HepG2 (cell line): Measurements from ENCODE around the gene ADARB2. TPM values are rescaled to one million over a fixed set of nuclear protein-coding genes. Genes with fewer than 3 reads are reported as not detected.

Experiments
- ATAC-seq: fragments of 200-7000 bp; cut with Tn5 transposase; 3 replicates; pipeline ENCODE4 v1.9.1; 2020; ENCODE audit warnings: mild to moderate bottlenecking, moderate library complexity
- BruUV-seq: library from RNA; stranded (reverse); fragments of 400-500 nt; replicated peaks from 2 replicates; lab custom pipeline; 2021; lab: Mats Ljungman, UMichigan
- CTCF ChIA-PET: fragments of 300-600 bp; formaldehyde crosslinking; extraction: SDS; loops from one replicate; lab custom pipeline; 2021; ENCODE audit warnings: low total read pairs, inconsistent platforms, low intra/inter-chr PET ratio; lab: Yijun Ruan, JAX
- POLR2A ChIA-PET: fragments of 350-600 bp; sonication (Branson Sonifier 250); formaldehyde crosslinking; loops from one replicate; lab custom pipeline; 2020; ENCODE audit warnings: antibody characterized with exemption, inconsistent platforms; lab: Yijun Ruan, JAX
- DNase-seq: peaks from one replicate; pipeline ENCODE4 v3.0.0-alpha.2; 2015; ENCODE audit warnings: low spot score
- FAIRE-seq: peaks from 3 replicates; lab custom pipeline; 2011; peaks lifted over from hg19 to GRCh38; lab: Jason Lieb, UNC
- H2AFZ ChIP-seq: one replicate; pipeline ENCODE4 v1.6.1; 2011; ENCODE audit warnings: low read length, inconsistent platforms
- H3K27ac ChIP-seq: fragments of 300-600 bp; 3 replicates; pipeline ENCODE4 v1.8.0; 2011; ENCODE audit warnings: mixed run types, mild to moderate bottlenecking, mixed read lengths, low read length, inconsistent platforms; ENCODE audit not compliant: insufficient read depth; ENCODE audit errors: extremely low read length
- H3K27me3 ChIP-seq, 2 experiments: fragments of 200-600 bp in 1 of 2; 2 replicates in 1 of 2; 3 replicates in 1 of 2; pipeline versions ENCODE4 v1.6.0 to v1.8.0; 2011; ENCODE audit warnings: low read length in 2 of 2, mild to moderate bottlenecking in 2 of 2, moderate library complexity in 2 of 2, inconsistent platforms in 1 of 2; ENCODE audit not compliant: insufficient read depth in 2 of 2, control insufficient read depth in 1 of 2
- H3K36me3 ChIP-seq, 2 experiments: fragments of 200-600 bp in 1 of 2; replicated peaks in 1 of 2; 2 replicates in 1 of 2; 3 replicates in 1 of 2; pipeline versions ENCODE4 v1.5.1 to v1.8.0; 2011; ENCODE audit warnings: low read length in 2 of 2, inconsistent platforms in 1 of 2; ENCODE audit not compliant: insufficient read depth in 2 of 2, control insufficient read depth in 1 of 2
- H3K4me1 ChIP-seq: 2 replicates; pipeline ENCODE4 v1.5.1; 2012; ENCODE audit warnings: low read length, inconsistent platforms; ENCODE audit not compliant: insufficient read depth
- H3K4me2 ChIP-seq: 2 replicates; pipeline ENCODE4 v1.6.0; 2011; ENCODE audit warnings: low read depth, low read length, inconsistent platforms
- H3K4me3 ChIP-seq, 3 experiments: fragments of 200-600 bp in 1 of 3; sonication (generic), shearing (Covaris generic) in 1 of 3; replicated peaks in 1 of 3; 2 replicates each; pipeline ENCODE4 v1.5.1; 2011 to 2016; ENCODE audit warnings: low read length in 3 of 3, inconsistent platforms in 2 of 3, low read depth in 2 of 3, mild to moderate bottlenecking in 2 of 3, control low read depth in 1 of 3, mixed read lengths in 1 of 3; ENCODE audit not compliant: insufficient read depth in 1 of 3
- H3K79me2 ChIP-seq: one replicate; pipeline ENCODE4 v1.6.1; 2011; ENCODE audit warnings: low read length, inconsistent platforms; ENCODE audit not compliant: insufficient read depth
- H3K9ac ChIP-seq: 2 replicates; pipeline ENCODE4 v1.6.0; 2011; ENCODE audit warnings: mild to moderate bottlenecking, low read depth, low read length, inconsistent platforms; ENCODE audit not compliant: insufficient read depth
- H3K9me3 ChIP-seq: 2 replicates; pipeline ENCODE4 v1.5.1; 2012; ENCODE audit warnings: mild to moderate bottlenecking, low read length
- H4K20me1 ChIP-seq: 2 replicates; pipeline ENCODE4 v1.6.0; 2011; ENCODE audit warnings: inconsistent platforms, mild to moderate bottlenecking, low read length, moderate library complexity; ENCODE audit not compliant: insufficient read depth
- ARNTL ChIP-seq: sonication (generic); formaldehyde crosslinking; IDR thresholded peaks from 2 replicates; pipeline ENCODE4 v1.4.0; 2020; ENCODE audit warnings: mild to moderate bottlenecking, missing genetic modification reagents
- CBFB ChIP-seq: sonication (generic); formaldehyde crosslinking; IDR thresholded peaks from 2 replicates; pipeline ENCODE4 v1.4.0; 2020; ENCODE audit warnings: missing genetic modification reagents
- POLR2G ChIP-seq: fragments of 200-400 bp; formaldehyde crosslinking; IDR thresholded peaks from 2 replicates; pipeline ENCODE4 v1.6.1; 2018; ENCODE audit warnings: mild to moderate bottlenecking, low read depth, low read length, moderate library complexity
- TCF7 ChIP-seq: sonication (generic); IDR thresholded peaks from 2 replicates; pipeline ENCODE4 v1.6.1; 2016; ENCODE audit warnings: antibody characterized with exemption, low read depth
- ZBTB8A ChIP-seq: sonication (generic); formaldehyde crosslinking; IDR thresholded peaks from 2 replicates; pipeline ENCODE4 v1.4.0; 2020; ENCODE audit warnings: mild to moderate bottlenecking, low read depth, missing genetic modification reagents, borderline replicate concordance
- ZNF17 ChIP-seq: sonication (generic); formaldehyde crosslinking; IDR thresholded peaks from 2 replicates; pipeline ENCODE4 v1.5.0; 2020; ENCODE audit warnings: mild to moderate bottlenecking, missing genetic modification reagents
- ZNF205 ChIP-seq: IDR thresholded peaks from 2 replicates; pipeline ENCODE4 v1.6.1; 2018; ENCODE audit warnings: missing biosample characterization, missing genetic modification reagents
- ZNF432 ChIP-seq: sonication (generic); formaldehyde crosslinking; IDR thresholded peaks from 2 replicates; pipeline ENCODE4 v1.5.0; 2020; ENCODE audit warnings: missing genetic modification reagents, mild to moderate bottlenecking, borderline replicate concordance
- ZNF451 ChIP-seq: sonication (generic); formaldehyde crosslinking; IDR thresholded peaks from 2 replicates; pipeline ENCODE4 v1.5.0; 2020; ENCODE audit warnings: mild to moderate bottlenecking, missing genetic modification reagents
- ZNF558 ChIP-seq: sonication (generic); formaldehyde crosslinking; IDR thresholded peaks from 2 replicates; pipeline ENCODE4 v1.9.0; 2022; ENCODE audit warnings: mild to moderate bottlenecking, missing genetic modification reagents, borderline replicate concordance
- ZNF616 ChIP-seq: sonication (generic); formaldehyde crosslinking; IDR thresholded peaks from 2 replicates; pipeline ENCODE4 v1.5.0; 2020; ENCODE audit warnings: low read depth, mild to moderate bottlenecking, missing genetic modification reagents
- ZSCAN25 ChIP-seq: sonication (generic); formaldehyde crosslinking; IDR thresholded peaks from 2 replicates; pipeline ENCODE4 v1.8.0; 2022; ENCODE audit warnings: mild to moderate bottlenecking, missing genetic modification reagents
- WGBS: methylation state at CpG from one replicate; pipeline ENCODE4 v1.1.6; 2017; ENCODE audit warnings: low lambda C conversion rate; 5-methylcytosine and 5-hydroxymethylcytosine counted together
- in situ Hi-C: cut with HindIII; loops from 2 replicates; pipeline ENCODE4 v1.10.0; 2017; ENCODE audit warnings: low pct_unique_long_range_greater_than_20kb; ENCODE audit not compliant: extremely low pct_ligation_motif_present
- intact Hi-C: fragments of 100-400 bp; cut with micrococcal nuclease; formaldehyde crosslinking; loops from one replicate; pipeline ENCODE4 v1.10.0; 2022; ENCODE audit not compliant: unreplicated experiment
- polyA plus RNA-seq, 8 experiments: library from polyadenylated mRNA; depleted of rRNA in 3 of 8; stranded (reverse) in 7 of 8; unstranded in 1 of 8; fragments of >200 nt; fragmentation: Illumina TruSeq in 4 of 8; extraction: Trizol in 4 of 8; gene quantifications; 2 replicates each; pipeline versions ENCODE4 v1.2.1 to v1.2.3, GENCODE V29; 2011 to 2016; ENCODE audit warnings: low read depth in 4 of 8, missing spikeins in 1 of 8, mixed read lengths in 1 of 8; ENCODE audit not compliant: insufficient read depth in 1 of 8
- total RNA-seq, 5 experiments: library from RNA; depleted of rRNA; stranded (reverse); fragments of >200 nt; fragmentation: Illumina TruSeq; extraction: Trizol; gene quantifications; 2 replicates each; pipeline ENCODE4 v1.2.3, GENCODE V29; 2016; ENCODE audit warnings: low read depth in 1 of 5
- TF ChIP-seq, protein P1 (sequence below): sonication (generic); formaldehyde crosslinking; IDR thresholded peaks from 2 replicates; pipeline ENCODE4 v1.4.0; 2020; ENCODE audit warnings: mild to moderate bottlenecking, missing genetic modification reagents
- TF ChIP-seq, protein P2 (sequence below): fragments of 450-650 bp; IDR thresholded peaks from 2 replicates; pipeline ENCODE4 v1.6.1; 2016
- TF ChIP-seq, protein P3 (sequence below): sonication (generic); formaldehyde crosslinking; IDR thresholded peaks from 2 replicates; pipeline ENCODE4 v1.4.0; 2020; ENCODE audit warnings: missing genetic modification reagents, borderline replicate concordance

ADARB2 gene
- total and polyA plus RNA-seq, 2 of the 13 experiments (the other 11 are each of a cell fraction or from before 2014, with no cell fraction given), result not detected

DNA sequence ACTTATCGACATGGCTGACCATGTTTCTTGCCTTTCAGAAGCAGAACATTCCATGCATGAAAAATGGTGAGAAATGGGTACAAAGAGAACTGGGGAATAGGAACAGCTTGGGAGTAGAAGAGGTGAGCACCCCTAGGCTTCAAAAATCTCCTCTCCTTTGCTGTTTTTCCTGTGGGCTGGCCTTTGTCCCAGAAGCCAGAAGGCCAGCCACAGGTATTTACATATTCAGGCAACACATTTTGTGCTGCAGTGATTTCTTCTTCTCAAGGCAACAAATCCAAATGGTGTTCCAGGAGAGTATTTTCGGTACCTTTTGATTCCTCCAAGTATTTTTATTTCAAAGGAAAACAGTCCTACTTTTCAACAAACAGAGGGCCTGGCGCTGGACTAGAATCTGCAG, 31.1 kb downstream of the ADARB2 start:
- 4% methylated on average over 3 of the region's 3 CpGs for WGBS
- no TSS peak for BruUV-seq
- H3K36me3 ChIP-seq, result no peaks in the 10 kb centered on the region
- intact Hi-C loops, result no loop called here
- peaks cover 0 to 30% of the 10 kb centered on the region in 2 experiments; a peak in 3 of 5 replicates for H3K27me3 ChIP-seq
- no peak overlapping the region for H3K9ac ChIP-seq
- H3K4me2 ChIP-seq, result no peak overlapping the region
- DNase-seq (no peak), FAIRE-seq (no peak), ATAC-seq (no peak)
- no peak overlapping the region for H3K27ac ChIP-seq
- in situ Hi-C loops, result no loop called here
- CTCF ChIA-PET, result no interaction called here
- H3K4me3 ChIP-seq, result no peak overlapping the region
- H3K9me3 ChIP-seq, result no peaks in the 10 kb centered on the region
- no peaks in the 10 kb centered on the region for H3K79me2 ChIP-seq
- H4K20me1 ChIP-seq, result no peaks in the 10 kb centered on the region
- H2AFZ ChIP-seq, result no peak overlapping the region
- H3K4me1 ChIP-seq, result no peaks in the 10 kb centered on the region
- POLR2A ChIA-PET, result no interaction called here
- TF ChIP-seq ARNTL (CRISPR knock-in tag), result no peak
- no peak for TF ChIP-seq ZNF17 (CRISPR knock-in tag)
- no peak for TF ChIP-seq ZSCAN25
- no peak for TF ChIP-seq ZNF205 (CRISPR knock-in tag)
- no peak for TF ChIP-seq ZNF616
- TF ChIP-seq POLR2G, result no peak
- TF ChIP-seq, protein P1, sequence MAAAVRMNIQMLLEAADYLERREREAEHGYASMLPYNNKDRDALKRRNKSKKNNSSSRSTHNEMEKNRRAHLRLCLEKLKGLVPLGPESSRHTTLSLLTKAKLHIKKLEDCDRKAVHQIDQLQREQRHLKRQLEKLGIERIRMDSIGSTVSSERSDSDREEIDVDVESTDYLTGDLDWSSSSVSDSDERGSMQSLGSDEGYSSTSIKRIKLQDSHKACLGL (CRISPR knock-in tag), result no peak
- no peak for TF ChIP-seq ZNF558 (CRISPR knock-in tag)
- no peak for TF ChIP-seq CBFB
- no peak for TF ChIP-seq TCF7
- TF ChIP-seq, protein P2, sequence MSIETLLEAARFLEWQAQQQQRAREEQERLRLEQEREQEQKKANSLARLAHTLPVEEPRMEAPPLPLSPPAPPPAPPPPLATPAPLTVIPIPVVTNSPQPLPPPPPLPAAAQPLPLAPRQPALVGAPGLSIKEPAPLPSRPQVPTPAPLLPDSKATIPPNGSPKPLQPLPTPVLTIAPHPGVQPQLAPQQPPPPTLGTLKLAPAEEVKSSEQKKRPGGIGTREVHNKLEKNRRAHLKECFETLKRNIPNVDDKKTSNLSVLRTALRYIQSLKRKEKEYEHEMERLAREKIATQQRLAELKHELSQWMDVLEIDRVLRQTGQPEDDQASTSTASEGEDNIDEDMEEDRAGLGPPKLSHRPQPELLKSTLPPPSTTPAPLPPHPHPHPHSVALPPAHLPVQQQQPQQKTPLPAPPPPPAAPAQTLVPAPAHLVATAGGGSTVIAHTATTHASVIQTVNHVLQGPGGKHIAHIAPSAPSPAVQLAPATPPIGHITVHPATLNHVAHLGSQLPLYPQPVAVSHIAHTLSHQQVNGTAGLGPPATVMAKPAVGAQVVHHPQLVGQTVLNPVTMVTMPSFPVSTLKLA, result no peak
- TF ChIP-seq ZNF432 (CRISPR knock-in tag), result no peak
- TF ChIP-seq ZBTB8A, result no peak
- no peak for TF ChIP-seq ZNF451 (CRISPR knock-in tag)
- TF ChIP-seq, protein P3, sequence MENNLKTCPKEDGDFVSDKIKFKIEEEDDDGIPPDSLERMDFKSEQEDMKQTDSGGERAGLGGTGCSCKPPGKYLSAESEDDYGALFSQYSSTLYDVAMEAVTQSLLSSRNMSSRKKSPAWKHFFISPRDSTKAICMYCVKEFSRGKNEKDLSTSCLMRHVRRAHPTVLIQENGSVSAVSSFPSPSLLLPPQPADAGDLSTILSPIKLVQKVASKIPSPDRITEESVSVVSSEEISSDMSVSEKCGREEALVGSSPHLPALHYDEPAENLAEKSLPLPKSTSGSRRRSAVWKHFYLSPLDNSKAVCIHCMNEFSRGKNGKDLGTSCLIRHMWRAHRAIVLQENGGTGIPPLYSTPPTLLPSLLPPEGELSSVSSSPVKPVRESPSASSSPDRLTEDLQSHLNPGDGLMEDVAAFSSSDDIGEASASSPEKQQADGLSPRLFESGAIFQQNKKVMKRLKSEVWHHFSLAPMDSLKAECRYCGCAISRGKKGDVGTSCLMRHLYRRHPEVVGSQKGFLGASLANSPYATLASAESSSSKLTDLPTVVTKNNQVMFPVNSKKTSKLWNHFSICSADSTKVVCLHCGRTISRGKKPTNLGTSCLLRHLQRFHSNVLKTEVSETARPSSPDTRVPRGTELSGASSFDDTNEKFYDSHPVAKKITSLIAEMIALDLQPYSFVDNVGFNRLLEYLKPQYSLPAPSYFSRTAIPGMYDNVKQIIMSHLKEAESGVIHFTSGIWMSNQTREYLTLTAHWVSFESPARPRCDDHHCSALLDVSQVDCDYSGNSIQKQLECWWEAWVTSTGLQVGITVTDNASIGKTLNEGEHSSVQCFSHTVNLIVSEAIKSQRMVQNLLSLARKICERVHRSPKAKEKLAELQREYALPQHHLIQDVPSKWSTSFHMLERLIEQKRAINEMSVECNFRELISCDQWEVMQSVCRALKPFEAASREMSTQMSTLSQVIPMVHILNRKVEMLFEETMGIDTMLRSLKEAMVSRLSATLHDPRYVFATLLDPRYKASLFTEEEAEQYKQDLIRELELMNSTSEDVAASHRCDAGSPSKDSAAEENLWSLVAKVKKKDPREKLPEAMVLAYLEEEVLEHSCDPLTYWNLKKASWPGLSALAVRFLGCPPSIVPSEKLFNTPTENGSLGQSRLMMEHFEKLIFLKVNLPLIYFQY (CRISPR knock-in tag), result no peak
